Right lobe of liver (tissue), 6 donors: Measurements from ENCODE around the gene ENO4. TPM values are rescaled to one million over a fixed set of nuclear protein-coding genes. Genes with fewer than 3 reads are reported as not detected.

Experiments used
- ATAC-seq, 4 donors: fragments of 200-7000 bp; cut with Tn5 transposase; one replicate each; pipeline ENCODE4 v1.9.1; 2020; ENCODE audit warnings: mild to moderate bottlenecking in 4 of 4, moderate library complexity in 4 of 4
- DNase-seq, 3 donors: peaks; one replicate each; pipeline ENCODE4 v3.0.0-alpha.2; 2020
- H3K27ac ChIP-seq, 3 donors: fragments of 200-600 bp; one replicate each; pipeline ENCODE4 v1.8.0; 2022
- H3K27me3 ChIP-seq, 2 donors: fragments of 200-600 bp; one replicate each; pipeline ENCODE4 v1.8.0; 2022
- H3K36me3 ChIP-seq, 4 donors: fragments of 200-600 bp; sonication (generic) in 1 of 4; one replicate each; pipeline versions ENCODE4 v1.5.1 to v1.8.0; 2017 to 2022; ENCODE audit warnings: control low read depth in 1 of 4
- H3K4me1 ChIP-seq, 4 donors: fragments of 200-600 bp; sonication (generic) in 1 of 4; one replicate each; pipeline versions ENCODE4 v1.5.1 to v1.8.0; 2017 to 2022; ENCODE audit warnings: control low read depth in 1 of 4
- H3K4me3 ChIP-seq, 3 donors: fragments of 200-600 bp; one replicate each; pipeline ENCODE4 v1.8.0; 2022
- H3K9me3 ChIP-seq, 4 donors: fragments of 200-600 bp; sonication (generic) in 1 of 4; one replicate each; pipeline versions ENCODE4 v1.5.1 to v1.8.0; 2017 to 2022; ENCODE audit warnings: control low read depth in 1 of 4
- CTCF ChIP-seq, 4 donors: fragments of 200-600 bp in 3 of 4; fragments of 450-650 bp in 1 of 4; IDR thresholded peaks; one replicate each; pipeline versions ENCODE4 v1.5.1 to v1.8.0; 2016 to 2022; ENCODE audit warnings: antibody characterized with exemption in 4 of 4, mild to moderate bottlenecking in 2 of 4
- POLR2A ChIP-seq: fragments of 450-650 bp; IDR thresholded peaks from one replicate; pipeline ENCODE4 v1.6.1; 2017; ENCODE audit warnings: antibody characterized with exemption, mild to moderate bottlenecking
- WGBS: methylation state at CpG from one replicate; pipeline ENCODE4 v1.1.6; 2018; ENCODE audit warnings: low coverage, low lambda C conversion rate; ENCODE audit not compliant: insufficient coverage; ENCODE audit errors: missing lambda C conversion rate; 5-methylcytosine and 5-hydroxymethylcytosine counted together
- intact Hi-C, 2 donors: fragments of 100-400 bp; cut with DNase I; formaldehyde crosslinking; loops; one replicate each; pipeline versions ENCODE4 v1.11.2 to v1.14.1; 2022
- total RNA-seq, 6 experiments: library from RNA; depleted of rRNA in 2 of 6; stranded (reverse); fragments of >200 nt in 2 of 6; fragmentation: NEBNext Ultra II Directional in 3 of 6; extraction: Animal tissue kit (Norgen Biotek cat#: 25700) in 3 of 6; gene quantifications; one replicate each; pipeline versions ENCODE4 v1.1.0 to v1.2.4, GENCODE V29; 2016 to 2023
- donor health status: DM: no; HTN: yes; CAD: no.
- donor health status: DM: no; HTN: no; CAD: no.
- donor health status: DM: no; HTN: no; CAD: no.
- donor health status: DM: no; HTN: yes; CAD: no.
- donor health status: DM: no; HTN: yes; CAD: no.

ENO4 gene
- total RNA-seq, 6 experiments from 2014 or later, result not detected

GRCh38 chr10:116926426-116926825 lies 77.1 kb downstream of the ENO4 start:
- 79% methylated on average over 3 of the region's 3 CpGs for WGBS
- Histone ChIP-seq H3K36me3 (peaks cover 0 to 16% (median 8%) of the 10 kb centered on the region in 4 donors), H3K27ac (no peak overlapping the region), H3K4me1 (no peaks in the 10 kb centered on the region), H3K9me3 (no peaks in the 10 kb centered on the region), H3K4me3 (no peak overlapping the region), H3K27me3 (no peaks in the 10 kb centered on the region)
- intact Hi-C loops, result no loop called here
- TF ChIP-seq POLR2A, result no peak
- no peak for TF ChIP-seq CTCF (IDR thresholded peaks at IDR 0.05)
- no peak for ATAC-seq
- DNase-seq, result no peak

- no peaks in the 10 kb centered on the region for H3K27me3 ChIP-seq
- WGBS, result 92% methylated on average over 6 of the region's 6 CpGs
These were observed 82.5 kb downstream of the ENO4 start for GRCh38 chr10:116931806-116932205.

More at GRCh38 chr10:116931806-116932205, 82.5 kb downstream of the ENO4 start:
- Histone ChIP-seq H3K9me3 (no peaks in the 10 kb centered on the region), H3K27ac (no peak overlapping the region), H3K36me3 (peaks cover 0 to 15% (median 8%) of the 10 kb centered on the region in 4 donors), H3K4me3 (no peak overlapping the region), H3K4me1 (no peaks in the 10 kb centered on the region)
- intact Hi-C loops, result no loop called here
- no peak for TF ChIP-seq POLR2A
- no peak for TF ChIP-seq CTCF (IDR thresholded peaks at IDR 0.05)
- DNase-seq (no peak), ATAC-seq (no peak)

Other genes starting within 250 kb of the ENO4 start
- gene PNLIPRP2, start 228.5 kb upstream of the ENO4 start, total RNA-seq, result not detected
- gene HSPA12A, start 106.9 kb upstream of the ENO4 start, total RNA-seq, result 1 to 10 TPM; 2.3 to 4.2 (median 2.9) TPM
- gene SHTN1, start 155.7 kb downstream of the ENO4 start, total RNA-seq, result 10 to 100 TPM; 28.5 to 42.9 (median 31.7) TPM